Neural progenitor cell (in vitro differentiated cells): Measurements from ENCODE around the gene NDUFB4. TPM values are rescaled to one million over a fixed set of nuclear protein-coding genes. Genes with fewer than 3 reads are reported as not detected.
"Not testable (repeated sequence)": the region's sequence is repeated elsewhere in the genome, so short reads cannot be mapped to it uniquely, and the experiment has no call there.

Experiments
- DNase-seq: peaks from one replicate; pipeline ENCODE4 v3.0.0-alpha.2; 2016; ENCODE audit warnings: low spot score
- H2AFZ ChIP-seq: fragments of 200-600 bp; sonication (generic); replicated peaks from 2 replicates; pipeline ENCODE4 v1.6.1; 2016; ENCODE audit warnings: antibody characterized with exemption
- H3F3A ChIP-seq: fragments of 200-600 bp; sonication (generic); 2 replicates; pipeline ENCODE4 v1.6.1; 2016; ENCODE audit warnings: antibody characterized with exemption, low read depth
- H3K27ac ChIP-seq: fragments of 200-600 bp; sonication (generic); 2 replicates; pipeline ENCODE4 v1.5.1; 2016; ENCODE audit warnings: mild to moderate bottlenecking
- H3K27me3 ChIP-seq: fragments of 200-600 bp; sonication (generic); 2 replicates; pipeline ENCODE4 v1.6.1; 2016; ENCODE audit warnings: mild to moderate bottlenecking, moderate library complexity
- H3K36me3 ChIP-seq: fragments of 200-600 bp; sonication (generic); 2 replicates; pipeline ENCODE4 v1.5.1; 2016
- H3K4me1 ChIP-seq: fragments of 200-600 bp; sonication (generic); 2 replicates; pipeline ENCODE4 v1.6.1; 2016; ENCODE audit warnings: mixed run types
- H3K4me2 ChIP-seq: fragments of 200-600 bp; sonication (generic); 2 replicates; pipeline ENCODE4 v1.6.1; 2016
- H3K4me3 ChIP-seq: fragments of 200-600 bp; sonication (generic); 2 replicates; pipeline ENCODE4 v1.5.1; 2016
- H3K79me2 ChIP-seq: fragments of 200-600 bp; sonication (generic); 2 replicates; pipeline ENCODE4 v1.6.1; 2016; ENCODE audit warnings: low read depth
- H3K9ac ChIP-seq: fragments of 200-600 bp; sonication (generic); 2 replicates; pipeline ENCODE4 v1.6.1; 2016
- H3K9me3 ChIP-seq: fragments of 200-600 bp; sonication (generic); 2 replicates; pipeline ENCODE4 v1.5.1; 2016; ENCODE audit warnings: low read depth
- H4K20me1 ChIP-seq: fragments of 200-600 bp; sonication (generic); 2 replicates; pipeline ENCODE4 v1.6.1; 2016; ENCODE audit warnings: low read depth
- H3K27ac Mint-ChIP-seq: 3 replicates; pipeline ENCODE4 v1.8.0; 2021; ENCODE audit warnings: mixed read lengths
- H3K27me3 Mint-ChIP-seq: 2 replicates; pipeline ENCODE4 v1.8.0; 2022; ENCODE audit warnings: low read depth, mild to moderate bottlenecking, inconsistent platforms, moderate library complexity, mixed read lengths; ENCODE audit not compliant: insufficient read depth
- H3K36me3 Mint-ChIP-seq: 3 replicates; pipeline ENCODE4 v1.8.0; 2021; ENCODE audit warnings: mixed read lengths
- H3K4me1 Mint-ChIP-seq: 3 replicates; pipeline ENCODE4 v1.8.0; 2021; ENCODE audit warnings: mixed read lengths
- H3K4me3 Mint-ChIP-seq: 3 replicates; pipeline ENCODE4 v1.8.0; 2021; ENCODE audit warnings: mild to moderate bottlenecking, moderate library complexity, mixed read lengths
- H3K9me3 Mint-ChIP-seq: 3 replicates; pipeline ENCODE4 v1.8.0; 2020; ENCODE audit warnings: mixed read lengths
- CTCF ChIP-seq: fragments of 200-600 bp; sonication (generic); IDR thresholded peaks from 2 replicates; pipeline ENCODE4 v1.5.1; 2017; ENCODE audit warnings: antibody characterized with exemption, mild to moderate bottlenecking
- EZH2 ChIP-seq: fragments of 200-600 bp; sonication (generic); IDR thresholded peaks from 2 replicates; pipeline ENCODE4 v1.6.1; 2017; ENCODE audit warnings: antibody characterized with exemption, mild to moderate bottlenecking, moderate library complexity
- EZH2phosphoT487 ChIP-seq: fragments of 200-600 bp; sonication (generic); IDR thresholded peaks from 2 replicates; pipeline ENCODE4 v1.6.1; 2017; ENCODE audit warnings: antibody characterized with exemption
- total RNA-seq: library from RNA; depleted of rRNA; stranded (reverse); fragments of >200 nt; gene quantifications from 2 replicates; pipeline ENCODE4 v1.2.3, GENCODE V29; 2015; ENCODE audit warnings: low replicate concordance

NDUFB4 gene
- total RNA-seq, 1 donor from 2014 or later: 132 TPM

DNA sequence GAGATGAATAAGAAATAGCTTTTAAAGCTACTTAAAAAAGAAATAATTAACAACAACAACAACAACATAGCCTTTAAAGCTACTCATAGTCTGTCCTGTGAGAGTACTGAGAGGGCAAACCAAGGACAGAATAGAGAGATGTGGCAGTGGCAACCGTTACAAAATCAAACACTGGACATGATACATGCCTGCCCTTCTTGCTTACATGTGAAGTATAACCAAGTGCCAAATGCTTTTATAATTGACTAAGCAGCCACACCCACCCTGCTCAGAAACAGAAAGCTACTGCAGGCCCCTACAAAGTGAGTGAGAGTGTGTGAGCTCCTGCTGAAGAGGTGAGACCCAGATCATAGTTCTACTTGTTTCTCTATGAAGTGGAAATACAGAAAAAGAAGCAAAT lies 38.4 kb downstream of the NDUFB4 start:
- Histone ChIP-seq H3K27me3 (no peaks in the 10 kb centered on the region), H3K36me3 (no peaks in the 10 kb centered on the region), H3K9me3 (no peaks in the 10 kb centered on the region), H3K4me1 (no peaks in the 10 kb centered on the region), H3K27ac (no peak overlapping the region), H3K4me3 (no peak overlapping the region), H3K4me2 (no peak overlapping the region), H2AFZ (no peak overlapping the region), H4K20me1 (no peaks in the 10 kb centered on the region), H3F3A (no peaks in the 10 kb centered on the region), H3K79me2 (no peaks in the 10 kb centered on the region), H3K9ac (no peak overlapping the region)
- Mint-ChIP-seq H3K4me1 (peaks cover 7% of the 10 kb centered on the region), H3K4me3 (no peak overlapping the region), H3K9me3 (peaks cover 9% of the 10 kb centered on the region), H3K27me3 (no peaks in the 10 kb centered on the region), H3K27ac (no peak overlapping the region), H3K36me3 (no peaks in the 10 kb centered on the region)
- no peak for TF ChIP-seq CTCF
- no peak for TF ChIP-seq EZH2phosphoT487
- TF ChIP-seq EZH2: no peak
- no peak for DNase-seq

DNA sequence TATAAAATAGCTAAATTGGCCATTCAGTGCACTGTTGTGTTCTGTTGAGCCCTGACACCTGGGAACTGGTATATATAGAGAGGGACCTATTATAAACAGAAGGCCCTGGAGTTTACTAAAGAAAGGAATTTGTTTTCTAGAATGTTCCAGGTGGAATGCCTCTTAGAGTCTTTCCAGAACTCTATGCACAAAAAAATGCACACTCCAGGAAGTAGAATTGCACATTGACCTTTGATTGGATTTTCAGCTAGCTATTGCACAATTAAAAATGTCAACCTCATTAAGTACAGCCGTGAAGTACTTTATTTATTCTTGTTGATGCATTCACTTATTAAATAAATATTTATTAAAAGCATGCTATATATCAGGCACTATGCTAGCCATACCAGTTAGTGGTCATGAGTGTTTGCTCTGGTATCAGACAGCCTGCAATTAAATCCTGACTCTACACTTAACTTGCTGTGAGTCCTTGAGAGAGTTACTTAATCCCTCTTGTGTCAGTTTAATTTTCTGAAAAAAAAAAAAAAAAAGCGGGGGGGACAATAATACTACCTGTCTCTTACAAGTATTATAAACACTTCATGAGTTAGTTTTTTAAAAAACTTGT lies 40.8 kb downstream of the NDUFB4 start:
- H3K4me3 ChIP-seq: no peak overlapping the region
- H2AFZ ChIP-seq: no peak overlapping the region
- Mint-ChIP-seq H3K4me3 (no peak overlapping the region), H3K36me3 (no peaks in the 10 kb centered on the region), H3K27ac (no peak overlapping the region), H3K4me1 (peaks cover 17% of the 10 kb centered on the region), H3K9me3 (no peaks in the 10 kb centered on the region), H3K27me3 (no peaks in the 10 kb centered on the region)
- no peak for DNase-seq
- H3K79me2 ChIP-seq: no peaks in the 10 kb centered on the region
- H3K4me1 ChIP-seq: no peaks in the 10 kb centered on the region
- no peaks in the 10 kb centered on the region for H3K27me3 ChIP-seq
- H3K36me3 ChIP-seq: no peaks in the 10 kb centered on the region
- no peaks in the 10 kb centered on the region for H4K20me1 ChIP-seq
- no peaks in the 10 kb centered on the region for H3F3A ChIP-seq
- H3K9ac ChIP-seq: no peak overlapping the region
- no peaks in the 10 kb centered on the region for H3K9me3 ChIP-seq
- no peak overlapping the region for H3K27ac ChIP-seq
- TF ChIP-seq CTCF (no peak), EZH2 (no peak), EZH2phosphoT487 (no peak)
- no peak overlapping the region for H3K4me2 ChIP-seq

DNA sequence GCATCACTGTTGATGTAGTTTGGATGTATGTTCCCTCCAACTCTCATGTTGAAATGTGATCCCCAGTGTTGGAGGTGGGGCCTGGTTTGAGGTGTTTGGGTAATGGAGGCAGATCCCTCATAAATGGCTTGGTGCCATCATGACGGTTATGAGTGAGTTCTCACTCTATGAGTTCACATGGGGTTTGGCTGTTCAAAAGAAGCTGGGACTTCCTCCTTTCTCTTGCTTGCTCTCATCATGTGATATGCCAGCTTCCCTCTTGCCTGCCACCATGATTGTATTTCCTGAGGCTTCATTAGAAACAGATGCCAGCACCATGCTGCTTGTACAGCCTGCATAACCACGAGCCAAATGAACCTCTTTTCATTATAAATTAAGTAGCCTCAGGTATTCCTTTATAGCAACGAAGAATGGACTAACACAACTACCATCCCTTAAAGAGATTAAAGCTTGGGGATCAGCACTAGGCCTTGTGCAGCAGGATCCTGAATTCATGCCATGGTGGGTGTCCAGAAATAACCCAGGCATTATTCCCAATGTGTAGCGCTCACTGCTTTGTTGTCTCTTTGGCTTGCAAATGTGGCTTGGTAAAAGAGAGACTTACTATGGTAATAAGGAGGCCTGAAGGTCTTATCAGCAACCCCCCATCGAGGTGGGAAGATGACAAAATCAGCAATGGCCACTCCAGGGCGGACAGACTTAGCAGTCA lies 41.9 kb downstream of the NDUFB4 start:
- DNase-seq: no peak
- no peaks in the 10 kb centered on the region for H3K9me3 Mint-ChIP-seq
- Histone ChIP-seq H3K79me2 (no peaks in the 10 kb centered on the region), H2AFZ (peak overlapping the region; percentile 69), H4K20me1 (no peaks in the 10 kb centered on the region), H3F3A (no peaks in the 10 kb centered on the region), H3K9me3 (no peaks in the 10 kb centered on the region), H3K27me3 (no peaks in the 10 kb centered on the region), H3K4me2 (no peak overlapping the region), H3K9ac (no peak overlapping the region), H3K27ac (no peak overlapping the region), H3K4me3 (no peak overlapping the region), H3K36me3 (no peaks in the 10 kb centered on the region), H3K4me1 (no peaks in the 10 kb centered on the region)
- H3K4me3 Mint-ChIP-seq: no peak overlapping the region
- no peaks in the 10 kb centered on the region for H3K27me3 Mint-ChIP-seq
- no peak overlapping the region for H3K27ac Mint-ChIP-seq
- H3K36me3 Mint-ChIP-seq: no peaks in the 10 kb centered on the region
- TF ChIP-seq EZH2phosphoT487 (no peak), EZH2 (no peak), CTCF (no peak)
- H3K4me1 Mint-ChIP-seq: peaks cover 15% of the 10 kb centered on the region

DNA sequence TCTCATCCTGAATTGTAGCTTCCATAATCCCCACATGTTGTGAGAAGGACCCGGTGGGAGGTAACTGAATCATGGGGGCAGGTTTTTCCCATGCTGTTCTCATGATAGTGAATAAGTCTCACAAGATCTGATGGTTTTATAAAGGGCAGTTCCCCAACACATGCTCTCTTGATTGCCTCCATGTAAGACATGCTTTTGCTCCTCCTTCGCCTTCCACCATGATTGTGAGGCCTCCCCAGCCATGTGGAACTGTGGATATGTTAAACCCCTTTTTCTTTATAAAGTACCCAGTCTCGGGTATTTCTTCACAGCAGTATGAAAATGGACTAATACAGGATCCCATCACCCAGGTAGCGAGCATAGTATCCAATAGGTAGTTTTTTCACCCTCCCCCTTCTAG lies 42.7 kb downstream of the NDUFB4 start:
- not testable (repeated sequence) for H3K27ac Mint-ChIP-seq, H3K27me3 ChIP-seq, H3K4me3 Mint-ChIP-seq, H3K4me1 ChIP-seq, H3K36me3 Mint-ChIP-seq, H3K9me3 ChIP-seq, H3K79me2 ChIP-seq, H3K9me3 Mint-ChIP-seq, H3K36me3 ChIP-seq, H3F3A ChIP-seq, H3K4me3 ChIP-seq, H3K4me2 ChIP-seq, H3K27ac ChIP-seq, H3K27me3 Mint-ChIP-seq, H3K9ac ChIP-seq, H4K20me1 ChIP-seq, H2AFZ ChIP-seq, DNase-seq
- peaks cover 11% of the 10 kb centered on the region for H3K4me1 Mint-ChIP-seq
